Ishikawa (cell line): ENCODE measurements around the gene CAMK1D.

Source experiments
- CEBPB ChIP-seq: IDR thresholded peaks from 2 replicates; pipeline ENCODE4 v1.6.1; 2012
- CREB1 ChIP-seq: IDR thresholded peaks from 2 replicates; pipeline ENCODE4 v1.6.1; 2012; ENCODE audit warnings: low read depth
- EGR1 ChIP-seq: IDR thresholded peaks from 2 replicates; pipeline ENCODE4 v1.6.1; 2012
- EP300 ChIP-seq: IDR thresholded peaks from 2 replicates; pipeline ENCODE4 v1.6.1; 2012; ENCODE audit warnings: borderline replicate concordance
- FOXM1 ChIP-seq: IDR thresholded peaks from 2 replicates; pipeline ENCODE4 v1.6.1; 2012; ENCODE audit warnings: low read depth, borderline replicate concordance
- MAX ChIP-seq: IDR thresholded peaks from 2 replicates; pipeline ENCODE4 v1.6.1; 2012
- NFIC ChIP-seq: IDR thresholded peaks from 2 replicates; pipeline ENCODE4 v1.6.1; 2012
- RAD21 ChIP-seq: IDR thresholded peaks from 2 replicates; pipeline ENCODE4 v1.6.1; 2012; ENCODE audit warnings: low read depth
- REST ChIP-seq: IDR thresholded peaks from 2 replicates; pipeline ENCODE4 v1.6.1; 2012; ENCODE audit warnings: low read depth, mild to moderate bottlenecking
- TAF1 ChIP-seq: IDR thresholded peaks from 2 replicates; pipeline ENCODE4 v1.6.1; 2012; ENCODE audit warnings: low read depth, mild to moderate bottlenecking
- TCF12 ChIP-seq: IDR thresholded peaks from 2 replicates; pipeline ENCODE4 v1.6.1; 2012; ENCODE audit warnings: low read depth
- TEAD4 ChIP-seq: IDR thresholded peaks from 2 replicates; pipeline ENCODE4 v1.6.1; 2012
- USF1 ChIP-seq: IDR thresholded peaks from 2 replicates; pipeline ENCODE4 v1.6.1; 2012
- YY1 ChIP-seq: IDR thresholded peaks from 2 replicates; pipeline ENCODE4 v1.6.1; 2012; ENCODE audit warnings: low read depth
- ZBTB7A ChIP-seq: IDR thresholded peaks from 2 replicates; pipeline ENCODE4 v1.6.1; 2012; ENCODE audit warnings: low read depth

Gene CAMK1D

GRCh38 chr10:12484941-12485805 is 135.8 kb downstream of the CAMK1D start:
- TF ChIP-seq EP300 (no peak), RAD21 (peak; percentile 33; the same call in 1 of the 2 replicates)

- no peak for TF ChIP-seq EP300
- TF ChIP-seq TCF12: no peak
These were observed 138.0 kb downstream of the CAMK1D start for GRCh38 chr10:12487366-12487765.

GRCh38 chr10:12488626-12489025 is 139.3 kb downstream of the CAMK1D start:
- TF ChIP-seq CREB1 (no peak), EP300 (no peak), TAF1 (no peak), RAD21 (no peak), TCF12 (no peak)

- TF ChIP-seq YY1: no peak
- TF ChIP-seq USF1: no peak
- no peak for TF ChIP-seq FOXM1
- no peak for TF ChIP-seq NFIC
- TF ChIP-seq EGR1: no peak
- no peak for TF ChIP-seq TCF12
- no peak for TF ChIP-seq CREB1
- no peak for TF ChIP-seq EP300
- no peak for TF ChIP-seq MAX
- TF ChIP-seq RAD21: no peak
- no peak for TF ChIP-seq TEAD4
- no peak for TF ChIP-seq ZBTB7A
- TF ChIP-seq TAF1: no peak
- TF ChIP-seq REST: no peak
- TF ChIP-seq CEBPB: no peak
These were observed 140.0 kb downstream of the CAMK1D start for GRCh38 chr10:12489357-12489756.

GRCh38 chr10:12489806-12490205 is 140.5 kb downstream of the CAMK1D start:
- TF ChIP-seq CEBPB (no peak), USF1 (no peak), NFIC (no peak), RAD21 (no peak), TAF1 (no peak), EP300 (no peak), YY1 (no peak), CREB1 (no peak), REST (no peak), TCF12 (no peak), EGR1 (no peak), TEAD4 (no peak), FOXM1 (no peak), MAX (no peak), ZBTB7A (no peak)

GRCh38 chr10:12490963-12491362 is 141.6 kb downstream of the CAMK1D start:
- no peak for TF ChIP-seq REST
- TF ChIP-seq ZBTB7A: no peak
- no peak for TF ChIP-seq USF1
- TF ChIP-seq TAF1: no peak
- no peak for TF ChIP-seq TEAD4
- no peak for TF ChIP-seq TCF12
- TF ChIP-seq RAD21: no peak
- no peak for TF ChIP-seq NFIC
- TF ChIP-seq CEBPB: no peak
- TF ChIP-seq FOXM1: no peak
- no peak for TF ChIP-seq EP300
- TF ChIP-seq MAX: no peak
- no peak for TF ChIP-seq CREB1
- TF ChIP-seq YY1: no peak
- no peak for TF ChIP-seq EGR1
